ENCODE measurements around the gene ZNF598.

The ZNF598 gene

GRCh38 chr16:2009791-2010510, at the start of gene ZNF598:
Gene ZNF598 (minus strand): TSS chr16:2009821.
- DNase-seq (ENCODE audit: extremely low read depth in 1 of 2, low read depth in 1 of 2), result peak; percentile 32 to 73

DNA sequence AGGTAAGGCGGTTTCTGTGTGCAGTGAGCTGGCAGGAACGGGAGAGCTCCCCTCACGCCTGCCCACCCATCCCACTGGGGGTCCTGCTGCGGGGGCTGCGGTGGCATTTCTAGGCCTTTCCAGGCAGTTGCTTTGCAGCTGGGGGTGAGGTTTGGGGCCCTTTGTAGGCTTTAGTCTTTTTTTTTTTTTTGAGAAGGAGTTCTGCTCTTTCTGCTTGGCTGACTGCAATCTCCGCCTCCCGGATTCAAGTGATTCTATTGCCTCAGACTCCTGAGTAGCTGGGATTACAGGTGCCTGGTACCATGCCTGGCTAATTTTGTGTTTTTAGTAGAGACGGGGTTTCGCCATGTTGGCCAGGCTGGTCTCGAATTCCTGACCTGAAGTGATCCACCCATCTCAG, 49.3 kb upstream of the ZNF598 start:
- DNase-seq (ENCODE audit: extremely low read depth in 1 of 2, low read depth in 1 of 2), result no peak

DNA sequence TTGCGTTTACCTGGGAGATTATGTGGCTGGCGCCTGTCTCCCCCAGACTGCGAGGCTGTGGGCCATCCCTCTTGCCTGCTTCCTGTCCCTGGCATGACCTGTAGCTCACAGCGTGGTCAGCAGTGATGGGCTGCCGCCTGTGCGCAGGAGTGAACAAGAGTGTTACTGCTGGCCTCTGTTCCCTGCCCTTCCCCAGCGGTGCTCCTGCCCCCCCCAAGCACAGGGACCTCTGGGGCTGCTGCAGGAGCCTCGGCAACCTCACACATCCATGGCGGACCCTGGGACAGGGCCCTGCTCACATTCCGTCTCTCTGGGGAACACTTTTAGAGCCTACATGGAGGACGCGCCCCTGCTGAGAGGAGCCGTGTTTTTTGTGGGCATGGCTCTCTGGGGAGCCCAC, 48.8 kb upstream of the ZNF598 start:
- DNase-seq (ENCODE audit: extremely low read depth in 1 of 2, low read depth in 1 of 2), result no peak

GRCh38 chr16:2057438-2057837, 47.8 kb upstream of the ZNF598 start:
- no peak for DNase-seq (ENCODE audit: extremely low read depth in 1 of 2, low read depth in 1 of 2)

DNA sequence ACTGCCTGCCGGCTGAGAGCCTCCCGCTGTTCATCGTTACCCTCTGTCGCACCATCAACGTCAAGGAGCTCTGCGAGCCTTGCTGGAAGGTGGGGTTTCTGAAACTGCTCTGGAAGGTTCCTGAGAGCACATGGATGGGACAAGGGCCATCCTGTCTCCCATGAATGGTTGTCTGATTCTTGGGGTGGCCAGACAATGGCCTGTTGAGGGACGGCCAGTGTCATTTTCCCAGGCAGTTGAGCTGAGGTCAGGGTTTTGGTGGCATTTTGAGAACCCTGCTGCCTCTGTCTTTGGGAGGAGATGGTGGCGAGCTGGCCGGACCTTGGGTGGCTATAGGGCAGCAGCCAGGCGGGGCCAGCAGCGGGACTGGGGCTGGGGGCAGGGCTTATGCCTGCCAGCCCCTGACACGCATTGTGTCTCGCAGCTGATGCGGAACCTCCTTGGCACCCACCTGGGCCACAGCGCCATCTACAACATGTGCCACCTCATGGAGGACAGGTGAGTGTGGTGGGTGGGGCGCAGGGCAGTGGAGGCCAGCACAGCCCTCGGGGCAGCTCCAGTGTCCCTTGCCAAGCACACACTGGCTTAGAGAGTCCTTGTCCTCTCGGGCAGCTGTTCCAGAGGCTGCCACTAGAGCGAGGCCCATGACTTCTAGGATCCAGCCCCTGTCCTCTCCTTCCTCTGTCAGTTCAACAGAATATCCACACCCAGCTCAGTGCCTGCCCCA, 47.2 kb upstream of the ZNF598 start:
- DNase-seq (ENCODE audit: extremely low read depth in 1 of 2, low read depth in 1 of 2), result no peak

- DNase-seq (ENCODE audit: extremely low read depth in 1 of 2, low read depth in 1 of 2), result no peak
These were observed 46.5 kb upstream of the ZNF598 start for GRCh38 chr16:2056077-2056476.

DNA sequence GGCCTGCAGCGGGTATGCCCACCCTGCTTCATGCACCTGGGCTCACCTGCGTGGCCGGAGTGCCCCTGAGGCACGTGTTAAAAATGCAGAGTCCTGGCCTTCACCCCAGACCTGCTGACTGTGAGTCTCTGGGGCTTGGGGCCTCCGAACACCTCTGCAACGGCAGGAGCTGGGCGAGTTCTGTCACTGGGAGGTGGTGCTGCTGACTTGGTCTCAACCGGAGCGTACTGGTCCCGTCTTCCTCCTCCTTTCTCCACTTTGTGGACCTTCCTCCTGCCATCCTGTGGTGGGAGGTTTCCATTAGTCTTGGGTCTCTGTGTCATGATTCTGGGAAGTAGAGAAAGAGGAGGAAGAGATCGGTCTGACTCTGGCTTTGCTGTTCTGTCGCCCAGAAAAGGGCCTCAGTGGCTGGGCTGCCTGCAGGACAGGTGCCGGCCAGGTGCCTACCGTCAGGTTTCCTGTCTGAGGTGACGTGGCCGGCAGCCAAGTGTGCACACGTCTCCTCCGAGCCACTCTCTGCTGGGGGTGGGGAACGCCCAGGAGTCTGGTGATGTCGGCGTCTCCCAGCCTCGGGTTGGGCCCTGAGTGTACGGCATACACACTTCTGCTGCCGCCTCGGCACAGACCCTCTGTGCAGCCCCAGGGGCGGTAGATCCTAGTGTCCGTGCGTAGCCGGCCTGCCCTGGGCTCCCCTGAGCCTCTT, 45.1 kb upstream of the ZNF598 start:
- DNase-seq (ENCODE audit: extremely low read depth in 1 of 2, low read depth in 1 of 2), result no peak

DNA sequence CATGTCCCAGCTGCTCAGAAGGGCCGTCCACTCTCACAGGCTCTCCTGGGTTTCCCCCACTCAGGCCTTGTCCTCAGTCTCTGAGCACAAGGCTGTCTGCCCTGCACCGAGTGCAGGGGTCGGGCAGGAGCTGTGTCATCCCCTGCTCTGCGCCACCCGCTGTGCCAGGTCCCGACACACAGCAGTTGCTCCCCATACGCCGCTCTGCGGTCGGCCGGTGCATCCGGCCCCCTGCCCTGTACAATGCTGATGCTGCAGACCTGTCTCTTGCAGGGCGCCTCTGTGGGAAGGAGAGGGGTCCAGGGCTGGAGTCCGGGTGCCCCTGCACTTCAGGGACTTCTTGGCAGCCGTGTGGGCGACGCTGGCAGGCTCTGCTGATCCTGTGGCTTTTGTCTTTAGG, 44.3 kb upstream of the ZNF598 start:
- DNase-seq (ENCODE audit: extremely low read depth in 1 of 2, low read depth in 1 of 2), result no peak

DNA sequence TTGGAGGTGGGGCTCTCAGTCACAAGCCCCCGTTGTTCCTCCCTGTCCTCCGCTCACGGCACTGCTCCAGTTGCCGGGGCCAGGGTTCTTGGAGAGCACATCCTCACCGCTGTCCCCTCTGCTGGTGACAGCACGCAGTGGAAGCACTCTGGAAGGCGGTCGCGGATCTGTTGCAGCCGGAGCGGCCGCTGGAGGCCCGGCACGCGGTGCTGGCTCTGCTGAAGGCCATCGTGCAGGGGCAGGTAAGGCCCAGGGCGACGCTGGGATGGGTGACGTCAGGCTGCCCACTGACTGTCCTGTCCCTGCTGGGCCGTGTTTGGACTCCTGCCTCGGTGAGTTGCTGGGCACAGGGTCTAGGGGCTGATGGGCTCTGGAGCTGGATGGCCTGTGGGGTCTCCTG, 43.6 kb upstream of the ZNF598 start:
- no peak for DNase-seq (ENCODE audit: extremely low read depth in 1 of 2, low read depth in 1 of 2)

DNA sequence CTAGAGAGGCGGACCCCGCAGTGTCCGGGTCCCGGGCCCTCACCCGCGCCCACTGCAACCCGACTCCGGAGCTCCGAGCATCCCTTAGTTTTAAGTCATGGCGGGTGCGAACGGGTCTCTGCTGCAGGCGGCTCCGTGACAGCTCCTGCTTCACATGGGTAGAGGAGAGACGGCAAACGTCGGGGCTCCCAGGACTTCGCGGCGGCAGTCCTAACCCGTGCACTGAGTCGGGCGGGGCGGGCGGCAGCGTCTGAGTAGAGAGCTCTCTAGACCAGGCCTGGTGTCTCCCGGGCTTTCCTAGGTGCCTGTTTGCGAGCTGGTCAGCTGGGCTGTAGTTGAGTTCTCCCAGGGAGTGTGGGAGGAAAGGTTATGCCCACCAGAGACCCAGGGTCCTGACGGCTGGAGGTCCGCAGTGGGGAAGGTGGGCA, 38.5 kb upstream of the ZNF598 start:
- no peak for DNase-seq (ENCODE audit: extremely low read depth in 1 of 2, low read depth in 1 of 2)

- peak; percentile 79 to 85 for DNase-seq (ENCODE audit: extremely low read depth in 1 of 2, low read depth in 1 of 2)
These were observed 37.9 kb upstream of the ZNF598 start, which contains the start of the genes NTHL1 and TSC2 for GRCh38 chr16:2047330-2048115. Gene NTHL1 (minus strand): TSS chr16:2047834. CDS start chr16:2047823, 11 bp downstream. Gene TSC2 (plus strand): TSS chr16:2047985. CDS start chr16:2048616, 631 bp downstream.

DNA sequence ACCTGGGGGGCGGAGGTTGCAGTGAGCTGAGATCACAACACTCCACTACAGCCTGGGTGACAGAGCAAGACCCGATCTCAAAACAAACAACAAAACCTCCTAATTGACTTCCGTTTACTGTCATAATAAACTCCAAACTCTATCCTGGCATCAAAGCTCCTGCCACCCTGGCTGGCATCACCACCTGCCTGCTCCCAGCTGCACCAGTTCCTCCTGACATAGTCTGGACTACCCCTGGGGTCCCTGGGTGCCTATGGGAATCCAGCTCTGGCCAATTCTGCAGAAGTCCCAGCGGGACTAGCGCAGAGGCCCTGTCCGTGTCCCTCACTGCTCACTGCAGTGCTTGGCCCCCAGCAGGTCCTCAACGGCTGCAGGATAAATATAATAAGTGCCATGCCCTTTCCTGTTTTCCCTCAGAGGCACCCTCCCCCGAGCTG, 37.3 kb upstream of the ZNF598 start:
- no peak for DNase-seq (ENCODE audit: extremely low read depth in 1 of 2, low read depth in 1 of 2)

DNA sequence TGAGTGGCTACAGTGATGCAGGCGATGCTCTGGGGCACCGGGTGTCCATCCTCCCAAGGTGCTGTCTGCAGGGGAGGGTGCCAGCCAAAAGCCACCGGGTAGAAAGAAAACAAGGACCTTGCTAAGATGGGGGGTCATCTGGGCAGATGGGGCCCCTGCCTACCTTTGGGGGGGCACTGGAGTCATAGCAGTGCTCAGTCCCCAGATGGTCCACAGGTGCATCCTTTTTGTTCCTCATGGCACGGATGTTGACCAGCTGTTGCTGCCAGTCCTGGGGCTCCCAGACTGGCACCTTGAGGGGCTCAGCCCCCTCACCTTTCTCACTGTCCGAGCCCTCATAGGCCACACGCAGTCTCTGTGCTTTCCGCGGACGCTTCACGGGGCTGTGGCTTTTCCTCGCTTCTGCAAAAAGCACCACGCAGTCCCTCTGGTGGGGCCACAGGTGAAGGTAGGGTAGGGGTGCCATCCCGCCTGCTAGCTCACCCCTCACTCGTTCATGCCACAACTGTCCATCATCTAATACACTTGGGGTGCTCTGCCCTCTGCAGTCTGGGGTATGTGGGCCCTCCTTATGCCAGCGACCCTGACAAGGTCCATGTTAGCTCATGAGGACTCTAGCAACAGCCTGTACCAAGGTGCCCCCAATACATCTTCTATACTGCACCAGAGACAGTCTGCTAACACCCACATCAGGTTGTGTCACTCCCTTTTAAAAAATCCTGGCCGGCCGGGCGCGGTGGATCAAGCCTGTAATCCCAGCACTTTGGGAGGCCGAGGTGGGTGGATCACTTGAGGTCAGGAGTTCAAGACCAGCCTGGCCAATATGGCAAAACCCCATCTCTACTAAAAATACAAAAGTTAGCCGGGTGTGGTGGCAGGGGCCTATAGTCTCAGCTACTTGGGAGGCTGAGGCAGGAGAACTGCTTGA, 36.6 kb upstream of the ZNF598 start:
- DNase-seq (ENCODE audit: extremely low read depth in 1 of 2, low read depth in 1 of 2), result no peak

GRCh38 chr16:2044541-2044940, 34.9 kb upstream of the ZNF598 start:
- DNase-seq (ENCODE audit: extremely low read depth in 1 of 2, low read depth in 1 of 2), result no peak

- no peak for DNase-seq (ENCODE audit: extremely low read depth in 1 of 2, low read depth in 1 of 2)
These were observed 34.2 kb upstream of the ZNF598 start for GRCh38 chr16:2043667-2044451.

GRCh38 chr16:2042986-2043666, 33.5 kb upstream of the ZNF598 start:
- DNase-seq (ENCODE audit: extremely low read depth in 1 of 2, low read depth in 1 of 2), result no peak

GRCh38 chr16:2042171-2042985, 32.8 kb upstream of the ZNF598 start:
- no peak for DNase-seq (ENCODE audit: extremely low read depth in 1 of 2, low read depth in 1 of 2)

Measured in activated CD8-positive, alpha-beta memory T cell treated with anti-CD3 and anti-CD28 coated beads for 1 hour (primary cell).